ENCODE data around the gene C1QTNF6.

C1QTNF6 gene

DNA sequence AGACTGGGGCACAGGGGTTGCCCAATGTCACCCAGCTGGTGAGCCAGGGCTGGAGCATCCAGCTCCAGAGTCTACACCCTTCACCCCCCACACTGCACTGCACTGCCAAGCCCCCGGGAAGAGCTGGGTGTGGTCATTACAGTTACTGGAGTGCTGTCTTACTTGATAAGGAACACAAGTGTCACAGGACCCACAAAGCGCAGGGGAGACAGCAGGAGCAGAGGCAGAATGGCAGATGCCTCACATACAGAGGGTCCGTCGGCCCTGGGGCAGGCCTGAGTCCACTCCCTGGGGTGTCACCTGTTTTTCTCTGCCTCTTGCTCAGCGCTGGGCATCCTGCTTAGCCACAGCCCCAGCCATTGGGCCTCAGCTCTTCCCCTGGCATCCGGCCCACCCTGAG, 46.1 kb downstream of the C1QTNF6 start:
- no peak for DNase-seq (ENCODE audit: low read depth)

DNA sequence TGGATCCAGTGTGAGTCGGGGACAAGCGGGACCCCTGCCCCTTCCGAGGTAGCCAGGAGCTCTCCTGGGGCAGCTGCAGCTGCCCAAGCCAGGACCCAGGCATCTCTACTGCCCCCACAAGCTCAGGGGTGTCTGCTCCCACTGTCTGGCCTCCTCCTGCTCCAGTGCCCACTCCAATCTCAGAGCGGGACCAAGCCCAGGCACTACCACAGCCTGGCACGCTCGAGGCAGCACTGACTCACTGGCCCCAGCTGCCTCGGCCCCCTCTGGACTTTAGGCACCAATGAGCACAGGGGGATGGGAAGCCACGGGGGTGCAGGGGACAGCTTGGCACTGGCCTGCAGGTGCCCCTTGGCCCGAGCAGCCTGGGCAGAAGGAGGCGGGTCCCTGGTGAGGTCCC, 46.6 kb downstream of the C1QTNF6 start:
- no peak for DNase-seq (ENCODE audit: low read depth)

DNA sequence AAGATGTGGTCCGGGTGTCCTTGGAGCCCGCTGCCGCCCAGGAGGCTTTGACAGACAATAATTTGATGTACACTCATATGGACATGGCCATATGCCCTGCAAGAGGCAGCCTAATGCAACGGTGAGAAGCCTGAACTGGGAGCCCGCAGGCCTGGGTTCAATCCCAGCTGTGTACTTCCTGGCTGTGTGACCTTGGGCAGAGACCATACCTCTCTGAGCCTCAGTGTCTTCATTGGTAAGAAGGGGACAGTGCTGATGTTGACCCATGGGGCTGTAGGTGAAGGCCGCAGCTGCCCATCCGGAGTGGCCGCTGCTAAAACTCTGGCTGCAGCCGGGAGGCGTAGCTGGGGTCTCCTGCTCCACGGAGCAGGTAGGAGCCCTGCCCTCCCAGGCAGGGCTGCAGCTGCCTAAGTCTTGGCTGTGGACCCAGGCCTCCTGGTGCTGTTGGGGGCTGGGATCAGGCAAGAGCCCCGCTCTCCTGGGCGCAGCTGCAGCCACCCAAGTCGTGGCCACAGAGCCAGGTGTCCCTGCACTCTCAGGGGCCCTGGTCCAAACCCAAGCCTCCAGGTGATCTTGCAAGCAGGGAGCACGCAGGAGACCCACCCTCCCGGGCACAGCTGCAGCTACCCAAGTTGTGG, 47.2 kb downstream of the C1QTNF6 start:
- no peak for DNase-seq (ENCODE audit: low read depth)

DNA sequence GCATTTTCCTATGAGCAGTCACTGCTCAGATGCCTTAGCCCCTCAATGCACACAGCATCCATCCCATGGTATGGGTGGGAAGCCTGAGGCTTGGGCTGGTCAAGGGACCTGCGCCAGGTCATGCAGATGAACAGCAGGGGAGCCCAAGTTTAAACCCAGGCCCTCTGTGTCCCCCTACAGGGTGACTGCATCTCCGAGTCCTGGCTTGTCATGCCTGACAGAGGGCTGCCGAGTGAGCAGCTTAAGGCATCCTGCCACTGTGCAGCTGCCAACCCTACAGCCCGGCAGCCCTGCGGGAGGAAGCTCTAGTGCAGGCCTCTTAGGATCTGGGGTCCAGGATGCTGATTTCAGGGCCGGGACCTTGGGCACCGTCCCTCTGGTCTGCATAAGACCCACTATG, 48.3 kb downstream of the C1QTNF6 start:
- DNase-seq (ENCODE audit: low read depth), result no peak

DNA sequence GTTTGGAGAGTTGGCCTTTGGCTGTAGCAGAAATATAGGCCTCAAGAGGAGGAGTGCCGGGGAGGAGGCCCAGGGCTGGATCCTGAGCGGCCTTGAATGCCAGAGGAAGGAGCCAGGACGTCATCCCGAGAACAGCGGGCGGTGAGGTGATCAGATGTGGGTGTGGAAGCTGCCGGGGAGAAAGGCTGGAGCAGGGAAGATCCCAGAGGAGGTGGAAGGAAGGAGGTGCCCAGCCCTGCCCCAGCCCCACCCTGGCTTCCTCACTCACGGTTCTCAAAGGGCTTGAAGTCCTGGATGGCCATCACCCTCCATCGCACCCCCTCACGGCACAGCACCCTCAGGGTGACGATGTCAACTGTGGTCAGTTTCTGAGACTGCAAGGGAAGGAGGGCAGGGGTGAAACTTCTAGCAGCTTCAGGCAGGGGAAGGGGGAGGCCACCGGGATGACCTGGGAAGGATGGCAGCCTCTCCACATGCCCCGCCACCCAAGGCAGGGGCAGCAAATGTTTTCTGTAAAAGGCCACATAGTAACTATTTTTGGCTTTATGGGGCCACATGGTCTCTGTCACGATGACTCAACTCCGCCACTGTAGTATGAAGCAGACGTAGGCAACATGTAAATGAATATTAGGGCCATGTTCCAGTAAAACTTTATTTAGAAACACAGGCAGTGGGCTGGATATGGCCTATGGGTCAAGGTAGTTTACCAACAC, 49.0 kb downstream of the C1QTNF6 start:
- no peak for DNase-seq (ENCODE audit: low read depth)

DNA sequence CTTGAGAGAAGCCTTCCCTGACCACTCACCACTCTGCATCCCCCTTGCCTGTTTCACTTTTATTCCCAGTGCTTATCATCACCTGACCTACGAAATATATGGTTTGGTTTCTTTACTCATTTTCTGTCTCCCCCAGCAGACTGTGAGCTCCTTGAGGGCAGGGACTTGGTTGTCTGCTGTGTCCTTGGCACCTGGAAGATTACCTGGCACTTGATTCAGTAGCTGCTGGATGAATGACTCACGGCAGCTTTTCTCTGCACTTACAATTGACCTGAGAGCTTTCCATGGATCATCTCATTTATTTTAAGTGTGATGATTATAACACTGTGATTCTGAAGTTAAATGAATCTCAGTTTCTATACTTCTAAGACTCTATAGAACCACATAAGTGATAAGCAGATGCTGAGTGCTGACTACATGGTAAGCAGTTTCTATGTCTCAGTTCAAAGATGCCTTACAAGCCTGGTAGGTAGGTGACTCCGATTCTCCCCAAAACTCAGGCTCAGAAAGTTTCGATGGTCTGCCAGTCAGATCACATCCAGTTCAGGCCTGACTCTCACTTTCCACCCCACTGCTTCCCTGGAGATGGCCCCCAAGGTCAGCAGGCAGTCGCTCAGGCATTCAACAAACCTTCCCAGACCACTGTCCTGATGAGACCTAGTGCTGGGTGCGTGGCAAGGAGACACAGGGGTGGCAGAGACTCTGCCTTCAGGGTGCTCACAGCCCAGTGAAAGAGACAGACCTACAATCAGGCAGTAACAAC, 50.0 kb downstream of the C1QTNF6 start:
- DNase-seq (ENCODE audit: low read depth), result no peak

DNA sequence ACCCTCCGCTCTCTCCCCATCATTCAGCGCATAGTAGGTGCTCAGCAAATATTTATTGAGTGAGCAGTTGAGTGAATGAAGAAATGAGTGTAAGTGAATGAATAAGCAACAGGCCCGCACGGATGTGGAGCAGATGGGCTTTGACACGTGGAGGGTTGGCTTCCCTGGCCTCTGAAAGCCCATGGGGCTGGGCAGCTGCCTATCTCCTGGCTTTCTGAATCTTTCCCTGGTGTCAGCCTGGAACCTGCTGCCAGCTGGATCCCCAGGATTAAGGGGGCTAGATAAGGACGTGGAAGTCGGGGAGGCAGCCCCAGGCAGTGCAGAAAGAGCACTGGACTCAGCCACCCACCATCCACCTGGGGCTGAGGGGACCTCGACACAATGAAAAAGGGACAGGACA, 50.9 kb downstream of the C1QTNF6 start:
- no peak for DNase-seq (ENCODE audit: low read depth)

DNA sequence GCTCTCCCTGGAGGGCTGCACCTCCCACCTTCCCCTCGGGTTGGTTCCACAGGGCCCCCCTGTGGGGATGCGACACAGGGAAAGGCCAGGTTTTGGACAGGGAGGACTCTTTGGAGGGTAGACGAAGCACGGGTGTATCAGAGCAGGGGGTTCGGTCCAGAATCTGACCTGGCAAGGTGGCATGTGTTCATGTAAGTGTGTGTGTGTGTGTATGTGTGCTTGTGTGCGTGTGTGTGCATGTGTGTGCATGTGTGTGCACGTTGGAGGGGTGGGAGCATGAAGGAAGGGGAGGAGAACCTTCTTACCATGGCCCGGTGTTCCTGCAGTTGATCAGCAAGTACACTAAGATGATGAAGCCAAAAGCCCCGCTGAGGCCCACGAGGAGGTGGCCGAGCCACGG, 53.0 kb downstream of the C1QTNF6 start:
- DNase-seq (ENCODE audit: low read depth), result no peak

DNA sequence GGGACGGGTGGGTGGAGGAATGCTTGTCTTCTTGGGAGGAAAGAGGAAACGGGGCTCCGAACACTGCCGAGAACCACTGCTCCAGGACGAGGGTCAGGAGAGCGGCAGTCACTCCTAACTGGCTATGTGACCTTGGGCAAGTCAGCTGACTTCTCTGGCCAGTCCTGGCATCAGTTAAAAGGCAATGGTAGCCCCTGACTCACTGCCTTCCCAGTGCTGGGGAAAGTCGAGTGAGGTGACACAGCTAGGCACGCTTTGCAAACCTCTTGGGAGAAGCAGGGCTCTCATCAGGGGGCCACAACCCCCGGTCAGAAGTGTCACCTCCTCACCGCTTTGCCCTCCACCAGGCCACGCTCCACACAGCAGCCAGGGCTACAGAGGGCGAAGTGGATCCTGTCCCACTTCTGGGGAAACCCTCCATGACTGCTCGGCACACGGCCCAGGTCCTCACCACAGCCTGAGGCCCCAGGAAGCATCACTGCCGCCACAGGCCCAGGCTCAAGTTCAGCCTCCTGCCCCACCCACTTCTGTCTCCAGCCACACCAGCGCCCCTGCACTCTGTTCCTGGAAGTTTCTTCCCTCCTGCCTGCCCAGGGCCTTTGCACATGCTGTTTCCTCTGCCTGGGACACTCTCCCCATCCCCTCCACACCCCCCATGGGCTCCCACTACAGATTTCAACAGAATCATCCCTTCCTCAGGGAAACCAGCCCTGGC, 54.6 kb downstream of the C1QTNF6 start:
- DNase-seq (ENCODE audit: low read depth), result no peak

DNA sequence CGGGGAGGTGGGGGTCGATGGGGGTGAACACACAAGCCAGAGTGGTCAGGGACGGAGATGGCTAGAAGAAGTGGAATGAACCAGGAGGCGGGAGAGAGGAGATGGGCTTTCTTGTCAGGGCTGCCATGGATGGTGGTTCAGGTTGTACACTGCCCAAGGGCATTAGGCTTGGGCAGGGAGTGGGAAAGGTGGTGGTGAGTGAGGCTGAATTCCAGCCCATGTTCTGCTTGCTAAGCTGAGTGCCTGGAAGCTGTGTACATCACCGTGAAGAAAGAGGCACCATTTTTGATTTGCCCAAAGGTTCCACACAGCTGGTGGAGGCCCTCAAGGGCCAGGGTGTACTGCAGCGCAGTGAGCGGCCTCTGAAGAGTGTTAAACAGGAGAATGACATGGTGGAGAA, 55.3 kb downstream of the C1QTNF6 start:
- DNase-seq (ENCODE audit: low read depth), result no peak

Measured in activated T-helper 9 cell treated with anti-CD3 and anti-CD28 coated beads, Interleukin-2, amount 50 U/mL, for 16 hours (primary cell).